IPS DF 4.7 (cell line): ENCODE results near the gene FIS1.

Experiments used
- DNase-seq: peaks from one replicate; pipeline ENCODE4 v3.0.0-alpha.2; 2013; ENCODE audit warnings: low spot score; ENCODE audit errors: extremely low read depth

Gene FIS1

GRCh38 chr7:101234636-101235035, 10.2 kb downstream of the FIS1 start:
- no peak for DNase-seq

DNA sequence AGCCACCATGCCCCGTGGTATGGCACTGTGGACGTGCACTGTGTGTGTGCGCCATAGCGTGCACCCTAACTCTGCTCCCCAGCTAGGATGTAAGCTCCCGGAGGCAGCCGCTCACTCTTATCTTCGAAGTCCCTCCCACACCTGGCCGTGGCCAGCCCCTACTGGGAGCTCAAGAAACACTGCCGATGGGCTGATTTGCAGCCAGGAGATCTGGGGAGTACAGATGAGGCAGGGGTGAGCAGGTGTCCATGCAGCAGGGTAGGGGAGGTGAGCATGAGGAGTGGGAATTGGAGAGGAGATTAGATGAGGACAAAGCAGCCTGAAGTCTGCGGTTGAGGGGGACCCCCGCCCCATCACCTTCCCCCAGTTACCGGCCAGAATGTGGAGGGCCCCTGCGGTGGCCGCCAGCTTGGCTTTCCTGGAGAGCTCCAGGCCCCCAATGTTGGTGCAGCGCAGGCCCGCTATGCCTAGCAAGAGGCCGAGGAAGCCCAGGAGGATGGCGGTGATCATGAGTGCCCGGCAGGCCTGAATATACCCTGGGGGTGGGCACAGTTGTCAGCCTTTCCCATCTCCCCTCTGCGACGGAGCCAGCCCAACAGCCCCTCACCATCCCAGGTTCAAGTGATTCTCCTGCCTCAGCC, 10.9 kb downstream of the FIS1 start:
- DNase-seq = no peak

DNA sequence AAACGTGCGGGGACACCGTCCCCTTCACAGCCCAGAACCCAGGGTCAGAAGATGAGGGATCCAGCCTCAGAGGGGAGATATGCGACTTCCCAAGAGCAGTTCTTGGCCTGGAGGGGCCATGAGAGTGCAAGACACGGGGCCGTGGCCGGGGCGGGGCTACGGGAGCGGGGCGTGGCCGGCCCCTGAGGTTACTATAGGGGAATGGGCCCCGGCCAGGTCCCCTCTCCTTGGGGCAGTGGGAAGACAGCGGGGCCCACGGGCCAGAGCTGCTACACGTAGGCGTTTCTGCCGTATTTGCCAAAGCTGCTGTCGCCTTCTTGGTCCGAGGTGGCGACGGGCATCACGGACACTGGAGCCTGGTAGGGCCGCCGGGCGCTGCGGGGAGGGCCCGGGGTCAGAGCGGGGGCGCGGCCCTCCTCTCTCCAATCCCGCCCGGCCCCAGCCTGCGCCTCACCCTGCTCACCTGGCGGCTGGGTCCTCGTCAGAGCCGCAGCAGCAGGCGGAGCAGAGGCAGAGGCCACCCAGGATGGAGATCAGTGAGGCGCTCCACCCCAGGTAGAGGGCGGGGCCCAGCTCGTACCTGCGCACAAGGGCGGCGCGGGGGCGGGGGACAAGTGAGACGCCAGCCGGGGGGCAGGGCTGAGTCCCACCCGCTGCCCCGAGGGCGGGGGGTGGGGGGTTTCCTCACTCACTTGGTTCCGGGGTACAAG, 12.6 kb downstream of the FIS1 start:
- no peak for DNase-seq

- no peak for DNase-seq
Observed at GRCh38 chr7:101231644-101232043, 13.2 kb downstream of the FIS1 start.

DNA sequence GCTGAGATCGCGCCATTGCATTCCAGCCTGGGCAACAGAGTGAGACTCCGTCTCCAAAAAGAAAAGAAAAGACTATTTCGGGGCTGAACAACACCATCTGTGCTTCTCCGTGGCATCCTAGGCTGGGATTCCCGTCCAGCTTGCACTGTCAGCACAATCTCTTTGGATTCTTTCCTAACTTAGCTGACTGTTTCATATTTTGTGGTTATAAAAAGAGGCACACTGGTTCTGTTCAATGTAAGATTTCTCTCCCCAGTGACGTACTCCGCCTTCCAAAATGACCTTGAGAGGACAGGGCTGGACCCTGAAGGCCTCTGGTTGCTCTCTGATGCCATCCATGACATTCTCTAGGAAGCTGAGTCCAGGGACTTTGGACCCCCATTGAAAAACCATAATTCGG, 18.2 kb downstream of the FIS1 start:
- DNase-seq = no peak

DNA sequence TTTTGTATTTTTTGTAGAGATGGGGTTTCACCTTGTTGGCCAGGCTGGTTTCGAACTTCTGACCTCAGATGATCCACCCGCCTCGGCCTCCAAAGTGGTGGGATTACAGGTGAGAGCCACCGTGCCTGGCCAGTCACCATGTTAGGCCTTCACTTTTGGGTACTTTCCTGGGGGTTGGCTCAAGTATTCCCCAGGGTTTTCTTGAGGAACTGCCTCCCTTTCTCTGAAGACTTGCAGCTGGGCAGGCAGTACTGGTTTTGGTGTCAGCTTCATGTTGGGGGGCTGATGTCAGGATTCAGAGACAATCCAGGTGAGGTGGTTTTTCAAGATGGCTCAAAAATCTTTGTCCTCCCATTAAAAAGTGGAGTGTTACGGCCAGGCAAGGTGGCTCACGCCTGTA, 19.2 kb downstream of the FIS1 start:
- DNase-seq = no peak

DNA sequence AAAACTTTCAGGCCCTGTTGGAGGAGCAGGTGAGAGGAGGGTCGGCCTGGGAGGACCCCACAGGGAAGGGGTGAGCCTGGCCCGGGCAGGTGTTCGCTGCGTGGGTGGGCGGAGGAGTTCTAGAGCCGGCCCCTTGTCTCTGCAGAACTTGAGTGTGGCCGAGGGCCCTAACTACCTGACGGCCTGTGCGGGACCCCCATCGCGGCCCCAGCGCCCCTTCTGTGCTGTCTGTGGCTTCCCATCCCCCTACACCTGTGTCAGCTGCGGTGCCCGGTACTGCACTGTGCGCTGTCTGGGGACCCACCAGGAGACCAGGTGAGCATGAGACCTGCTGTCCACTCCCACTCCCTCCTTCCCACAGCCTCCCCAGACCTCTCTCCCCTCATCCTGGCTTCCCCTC, 21.4 kb downstream of the FIS1 start:
- DNase-seq = no peak

GRCh38 chr7:101222275-101222830, 22.5 kb downstream of the FIS1 start:
- DNase-seq = no peak

DNA sequence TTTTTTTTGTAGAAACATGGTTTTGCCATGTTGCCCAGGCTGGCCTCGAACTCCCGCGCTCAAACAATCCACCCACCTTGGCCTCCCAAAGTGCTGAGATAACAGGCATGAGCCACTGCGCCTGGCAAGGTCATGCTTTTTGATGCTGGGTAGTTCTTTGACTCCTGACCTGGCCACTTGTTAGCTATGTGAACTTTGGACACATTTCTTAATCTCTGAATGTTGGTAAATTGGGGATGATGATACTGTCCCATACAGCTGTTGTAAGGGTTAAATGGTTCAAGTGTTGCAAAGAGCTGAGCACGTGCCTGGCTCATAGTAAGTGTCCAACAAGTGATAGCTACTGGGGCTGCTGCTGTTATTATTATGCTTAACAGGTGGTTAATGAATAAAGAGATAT, 24.6 kb downstream of the FIS1 start:
- no peak for DNase-seq

- DNase-seq = no peak
Observed at GRCh38 chr7:101218236-101219125, 26.4 kb downstream of the FIS1 start.

- DNase-seq = peak; percentile 94
Observed at GRCh38 chr7:101217388-101218235, 27.3 kb downstream of the FIS1 start, which contains the start of the genes PLOD3 and ZNHIT1. Gene PLOD3 (minus strand): TSS chr7:101217581. CDS start chr7:101217274, 307 bp downstream. Gene ZNHIT1 (plus strand): TSS chr7:101218165. CDS start chr7:101218196, 31 bp downstream.

GRCh38 chr7:101216860-101217387, 28.0 kb downstream of the FIS1 start:
- DNase-seq = no peak

DNA sequence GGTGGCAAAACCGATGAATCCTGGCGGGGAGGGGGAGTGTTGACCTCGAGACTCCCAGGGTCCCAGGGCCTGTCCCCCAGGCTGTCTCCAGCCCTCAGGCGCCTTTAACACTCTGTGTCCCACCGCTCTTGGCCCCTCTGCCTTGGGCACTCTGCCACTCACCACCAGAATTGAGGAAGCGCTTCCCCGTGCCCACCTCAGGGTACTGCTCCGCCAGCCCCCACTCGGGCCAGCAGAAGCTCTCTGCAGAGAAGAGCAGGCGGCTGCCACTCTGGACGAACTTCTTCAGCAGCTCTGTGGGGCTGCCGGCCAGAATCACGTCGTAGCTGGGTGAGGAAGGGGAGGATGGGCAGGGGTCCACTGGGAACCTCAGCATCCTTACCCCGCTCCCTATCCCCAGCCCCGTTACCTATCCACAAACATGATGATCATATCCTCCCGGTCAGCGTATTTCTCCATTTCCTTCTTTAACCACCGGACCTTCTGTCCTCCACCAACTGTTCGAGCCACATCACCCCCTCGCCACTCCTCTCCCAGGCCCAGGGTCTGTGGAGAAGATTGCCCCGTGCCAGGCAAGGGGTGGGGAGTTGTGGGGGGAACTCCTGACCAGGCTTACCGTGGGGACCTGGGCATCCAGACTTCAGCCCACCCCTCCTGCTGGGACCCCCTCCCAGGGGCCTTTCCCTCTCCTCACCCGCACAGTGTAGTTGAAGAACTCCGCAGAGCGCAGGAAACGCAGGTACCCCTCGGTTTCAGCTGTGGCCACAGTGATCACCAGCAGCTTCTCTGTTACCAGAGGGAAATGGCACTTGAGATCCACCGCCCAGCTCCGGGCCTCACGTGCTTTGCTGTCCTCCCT, 28.7 kb downstream of the FIS1 start:
- no peak for DNase-seq

GRCh38 chr7:101212014-101212413, 32.9 kb downstream of the FIS1 start:
- DNase-seq = no peak

- no peak for DNase-seq
Observed at GRCh38 chr7:101211501-101211900, 33.4 kb downstream of the FIS1 start.

- no peak for DNase-seq
Observed at GRCh38 chr7:101210143-101210542, 34.7 kb downstream of the FIS1 start.

DNA sequence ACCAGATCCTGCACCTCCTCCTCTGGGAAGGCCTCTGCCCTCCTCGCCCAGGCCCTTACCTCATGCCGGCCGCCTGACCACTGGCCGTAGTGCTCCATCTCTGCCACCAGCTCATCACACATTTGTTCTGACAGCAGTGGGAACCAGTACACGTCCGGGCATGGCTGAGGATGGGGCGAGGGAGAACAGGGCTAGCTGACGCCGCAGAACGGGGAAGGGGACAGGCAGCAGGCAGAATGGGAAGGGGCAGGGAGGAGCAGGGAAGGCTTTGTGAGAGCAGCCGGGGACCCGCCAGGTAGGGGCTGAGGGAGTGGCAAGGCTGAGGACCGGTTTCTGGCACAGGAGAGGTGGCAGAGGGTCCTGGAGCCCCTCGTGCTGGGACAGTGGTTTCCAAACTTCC, 36.1 kb downstream of the FIS1 start:
- DNase-seq = no peak

DNA sequence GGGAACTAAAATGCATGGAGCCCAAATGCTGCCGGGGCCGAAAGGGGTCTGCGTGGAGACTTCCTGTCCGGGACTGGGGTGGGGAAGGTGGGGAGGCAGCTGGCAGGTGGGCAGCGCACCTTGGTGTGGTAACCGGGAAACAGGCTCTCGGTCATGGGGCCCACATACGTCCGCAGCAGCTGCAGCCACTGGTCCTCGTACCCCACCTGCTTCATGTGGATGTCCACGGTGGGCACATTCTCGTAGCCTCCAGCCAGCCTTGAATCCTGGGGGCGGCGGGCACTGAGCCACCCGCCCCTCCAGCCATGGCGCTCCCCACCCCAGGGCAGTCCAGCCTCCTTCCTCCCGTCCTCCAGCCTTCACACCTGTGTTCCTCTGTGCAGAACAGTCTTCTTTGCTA, 37.4 kb downstream of the FIS1 start:
- DNase-seq = no peak

DNA sequence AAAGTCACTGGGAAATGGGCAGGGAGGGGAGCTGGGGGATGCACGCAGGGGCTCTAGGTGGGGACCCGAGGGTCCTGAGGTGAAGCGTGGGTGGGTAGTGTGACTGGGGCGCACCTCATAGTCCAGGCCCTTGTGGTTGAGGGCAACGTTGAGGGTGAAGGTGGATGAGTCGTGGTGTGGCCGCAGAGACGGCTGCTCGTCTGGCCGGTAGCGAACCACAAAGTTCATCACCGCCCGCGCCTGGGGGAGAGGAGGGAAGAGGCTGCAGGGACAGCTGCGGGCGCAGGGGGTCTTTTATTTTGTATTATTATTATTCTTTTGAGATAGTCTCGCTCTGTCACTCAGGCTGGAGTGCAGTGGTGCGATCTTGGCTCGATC, 38.2 kb downstream of the FIS1 start:
- DNase-seq = no peak
